DND-41 (cell line): ENCODE measurements around the gene COL26A1.

Experiments used
- ATAC-seq: fragments of 200-7000 bp; cut with Tn5 transposase; 3 replicates; pipeline ENCODE4 v1.9.1; 2021; ENCODE audit warnings: low read depth; ENCODE audit not compliant: insufficient read depth
- DNase-seq: peaks from one replicate; pipeline ENCODE4 v3.0.0-alpha.2; 2020
- H2AFZ ChIP-seq: 2 replicates; pipeline ENCODE4 v1.6.0; 2012; ENCODE audit warnings: low read depth, low read length
- H3K27ac ChIP-seq: 2 replicates; pipeline ENCODE4 v1.5.1; 2012; ENCODE audit warnings: low read length, inconsistent platforms
- H3K27me3 ChIP-seq: fragments of 200-600 bp; sonication (generic); 2 replicates; pipeline ENCODE4 v1.6.0; 2012; ENCODE audit warnings: low read length, mild to moderate bottlenecking, inconsistent platforms; ENCODE audit not compliant: insufficient read depth, poor library complexity
- H3K36me3 ChIP-seq: 2 replicates; pipeline ENCODE4 v1.5.1; 2012; ENCODE audit warnings: low read length, inconsistent platforms; ENCODE audit not compliant: insufficient read depth
- H3K4me1 ChIP-seq: 2 replicates; pipeline ENCODE4 v1.5.1; 2012; ENCODE audit warnings: mild to moderate bottlenecking, low read length; ENCODE audit not compliant: insufficient read depth
- H3K4me2 ChIP-seq: 2 replicates; pipeline ENCODE4 v1.6.0; 2012; ENCODE audit warnings: mild to moderate bottlenecking, moderate library complexity, low read length, inconsistent platforms; ENCODE audit not compliant: insufficient read depth
- H3K4me3 ChIP-seq, 2 experiments: fragments of 200-600 bp in 1 of 2; shearing (Covaris generic) in 1 of 2; 2 replicates each; pipeline ENCODE4 v1.5.1; 2012 to 2016; ENCODE audit warnings: inconsistent platforms in 2 of 2, low read length in 2 of 2, mild to moderate bottlenecking in 2 of 2, low read depth in 1 of 2, moderate library complexity in 1 of 2
- H3K79me2 ChIP-seq: 2 replicates; pipeline ENCODE4 v1.6.0; 2012; ENCODE audit warnings: low read length, inconsistent platforms; ENCODE audit not compliant: insufficient read depth
- H3K9ac ChIP-seq: 2 replicates; pipeline ENCODE4 v1.6.0; 2012; ENCODE audit warnings: low read depth, mild to moderate bottlenecking, inconsistent platforms, low read length, moderate library complexity
- H3K9me3 ChIP-seq: 2 replicates; pipeline ENCODE4 v1.5.1; 2012; ENCODE audit warnings: low read length, moderate library complexity, mild to moderate bottlenecking, inconsistent platforms; ENCODE audit not compliant: insufficient read depth, severe bottlenecking
- H4K20me1 ChIP-seq: 2 replicates; pipeline ENCODE4 v1.6.0; 2012; ENCODE audit warnings: low read length; ENCODE audit not compliant: insufficient read depth
- CTCF ChIP-seq: IDR thresholded peaks from 2 replicates; pipeline ENCODE4 v1.5.1; 2012; ENCODE audit warnings: borderline replicate concordance, low read length, moderate library complexity, mild to moderate bottlenecking; ENCODE audit not compliant: poor library complexity, severe bottlenecking; ENCODE audit errors: extremely low read depth
- EZH2 ChIP-seq: IDR thresholded peaks from 3 replicates; pipeline ENCODE4 v1.6.1; 2012; ENCODE audit warnings: borderline replicate concordance, low read depth, mild to moderate bottlenecking, moderate library complexity, low read length, inconsistent platforms; ENCODE audit not compliant: severe bottlenecking

The COL26A1 gene

GRCh38 chr7:101400751-101401150 lies 38.1 kb downstream of the COL26A1 start:
- Histone ChIP-seq H3K4me1 (no peaks in the 10 kb centered on the region), H3K36me3 (no peaks in the 10 kb centered on the region), H3K27me3 (peaks cover 15% of the 10 kb centered on the region), H2AFZ (no peak overlapping the region), H3K9ac (no peak overlapping the region), H3K27ac (no peak overlapping the region), H3K4me2 (no peak overlapping the region), H4K20me1 (peaks cover 7% of the 10 kb centered on the region; the same call in 1 of the 2 replicates), H3K79me2 (no peaks in the 10 kb centered on the region), H3K9me3 (no peaks in the 10 kb centered on the region), H3K4me3 (no peak overlapping the region)
- TF ChIP-seq EZH2 (no peak), CTCF (no peak)
- no peak for DNase-seq
- no peak for ATAC-seq

- H3K9ac ChIP-seq, result no peak overlapping the region
- no peaks in the 10 kb centered on the region for H3K36me3 ChIP-seq
- no peaks in the 10 kb centered on the region for H3K4me1 ChIP-seq
- H3K79me2 ChIP-seq, result no peaks in the 10 kb centered on the region
- no peak overlapping the region for H3K27ac ChIP-seq
- no peaks in the 10 kb centered on the region for H3K9me3 ChIP-seq
- peaks cover 7% of the 10 kb centered on the region; the same call in 1 of the 2 replicates for H4K20me1 ChIP-seq
- DNase-seq (no peak), ATAC-seq (no peak)
- no peak overlapping the region for H2AFZ ChIP-seq
- peaks cover 14% of the 10 kb centered on the region for H3K27me3 ChIP-seq
- no peak for TF ChIP-seq EZH2
- TF ChIP-seq CTCF, result no peak
- no peak overlapping the region for H3K4me3 ChIP-seq
- H3K4me2 ChIP-seq, result no peak overlapping the region
These were observed 38.9 kb downstream of the COL26A1 start for GRCh38 chr7:101401390-101402080.

GRCh38 chr7:101402081-101402779 lies 39.6 kb downstream of the COL26A1 start:
- Histone ChIP-seq H3K79me2 (no peaks in the 10 kb centered on the region), H3K4me1 (no peaks in the 10 kb centered on the region), H3K27me3 (peaks cover 11% of the 10 kb centered on the region), H3K4me2 (no peak overlapping the region), H4K20me1 (peaks cover 7% of the 10 kb centered on the region; the same call in 1 of the 2 replicates), H3K27ac (no peak overlapping the region), H2AFZ (no peak overlapping the region), H3K9ac (no peak overlapping the region), H3K9me3 (no peaks in the 10 kb centered on the region), H3K36me3 (no peaks in the 10 kb centered on the region), H3K4me3 (no peak overlapping the region)
- DNase-seq (no peak), ATAC-seq (no peak)
- no peak for TF ChIP-seq CTCF
- TF ChIP-seq EZH2, result no peak
